ENCODE data around the gene LBP. TPM values are rescaled to one million over a fixed set of nuclear protein-coding genes. Genes with fewer than 3 reads are reported as not detected.
A peak's percentile ranks its signal among the peaks of the same experiment; 100 is the strongest.

Gene LBP
- total and polyA plus RNA-seq, 2 experiments from 2014 or later = not detected

DNA sequence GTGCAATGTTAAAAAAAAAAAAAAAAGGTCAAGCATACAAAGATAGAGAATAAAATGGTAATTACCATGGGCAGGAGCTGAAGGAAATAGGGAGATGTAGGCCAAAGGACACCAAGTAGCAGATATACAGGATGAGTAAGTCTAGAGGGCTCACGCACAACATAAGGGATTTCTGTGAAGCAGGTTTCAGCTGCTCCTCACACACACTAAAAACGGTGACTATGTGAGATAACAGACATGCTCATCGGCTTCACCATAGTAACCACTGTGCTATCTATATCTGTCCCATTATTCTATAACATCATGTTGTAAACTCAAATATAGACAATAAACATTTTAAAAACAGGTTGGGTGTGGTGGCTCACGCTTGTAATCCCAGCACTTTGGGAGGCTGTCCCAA lies 77.3 kb downstream of the LBP start:
- H3K27ac ChIP-seq = no peak overlapping the region
- no peak overlapping the region for H3K4me3 ChIP-seq
- H3K4me1 ChIP-seq (ENCODE audit: low read depth) = no peaks in the 10 kb centered on the region
- TF ChIP-seq, protein P1, sequence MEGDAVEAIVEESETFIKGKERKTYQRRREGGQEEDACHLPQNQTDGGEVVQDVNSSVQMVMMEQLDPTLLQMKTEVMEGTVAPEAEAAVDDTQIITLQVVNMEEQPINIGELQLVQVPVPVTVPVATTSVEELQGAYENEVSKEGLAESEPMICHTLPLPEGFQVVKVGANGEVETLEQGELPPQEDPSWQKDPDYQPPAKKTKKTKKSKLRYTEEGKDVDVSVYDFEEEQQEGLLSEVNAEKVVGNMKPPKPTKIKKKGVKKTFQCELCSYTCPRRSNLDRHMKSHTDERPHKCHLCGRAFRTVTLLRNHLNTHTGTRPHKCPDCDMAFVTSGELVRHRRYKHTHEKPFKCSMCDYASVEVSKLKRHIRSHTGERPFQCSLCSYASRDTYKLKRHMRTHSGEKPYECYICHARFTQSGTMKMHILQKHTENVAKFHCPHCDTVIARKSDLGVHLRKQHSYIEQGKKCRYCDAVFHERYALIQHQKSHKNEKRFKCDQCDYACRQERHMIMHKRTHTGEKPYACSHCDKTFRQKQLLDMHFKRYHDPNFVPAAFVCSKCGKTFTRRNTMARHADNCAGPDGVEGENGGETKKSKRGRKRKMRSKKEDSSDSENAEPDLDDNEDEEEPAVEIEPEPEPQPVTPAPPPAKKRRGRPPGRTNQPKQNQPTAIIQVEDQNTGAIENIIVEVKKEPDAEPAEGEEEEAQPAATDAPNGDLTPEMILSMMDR (IDR thresholded peaks at IDR 0.05; ENCODE audit: low read depth, low read length) = no peak
- H3K27me3 ChIP-seq = no peaks in the 10 kb centered on the region
- no peak for DNase-seq (ENCODE audit: low read depth in 1 of 2, low spot score in 1 of 2)
- H3K9me3 ChIP-seq (ENCODE audit: low read depth) = no peaks in the 10 kb centered on the region
- peaks cover 74% of the 10 kb centered on the region for H3K36me3 ChIP-seq

DNA sequence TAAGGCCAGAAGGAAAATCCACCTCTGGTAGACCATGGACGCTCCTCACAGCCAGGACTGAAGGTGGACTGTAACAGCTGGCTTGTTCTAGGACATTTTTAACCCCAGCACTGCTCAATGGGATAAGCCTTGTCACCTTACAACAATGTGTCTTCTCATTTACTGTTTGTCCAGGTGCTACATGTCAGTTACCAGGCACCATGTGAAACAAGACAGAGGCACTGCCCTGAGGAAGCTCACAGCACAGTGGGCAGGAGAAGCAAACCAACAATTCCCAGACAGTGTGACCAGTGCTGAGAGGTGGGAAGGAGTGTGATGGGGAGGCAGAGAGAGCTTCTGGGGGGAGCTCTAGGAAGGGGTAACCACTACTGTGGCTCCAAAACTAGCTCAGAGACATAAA lies 78.1 kb downstream of the LBP start:
- TF ChIP-seq, protein P1 (IDR thresholded peaks at IDR 0.05; ENCODE audit: low read depth, low read length) = no peak
- no peak for DNase-seq (ENCODE audit: low read depth in 1 of 2, low spot score in 1 of 2)
- H3K36me3 ChIP-seq = peaks cover 83% of the 10 kb centered on the region

DNA sequence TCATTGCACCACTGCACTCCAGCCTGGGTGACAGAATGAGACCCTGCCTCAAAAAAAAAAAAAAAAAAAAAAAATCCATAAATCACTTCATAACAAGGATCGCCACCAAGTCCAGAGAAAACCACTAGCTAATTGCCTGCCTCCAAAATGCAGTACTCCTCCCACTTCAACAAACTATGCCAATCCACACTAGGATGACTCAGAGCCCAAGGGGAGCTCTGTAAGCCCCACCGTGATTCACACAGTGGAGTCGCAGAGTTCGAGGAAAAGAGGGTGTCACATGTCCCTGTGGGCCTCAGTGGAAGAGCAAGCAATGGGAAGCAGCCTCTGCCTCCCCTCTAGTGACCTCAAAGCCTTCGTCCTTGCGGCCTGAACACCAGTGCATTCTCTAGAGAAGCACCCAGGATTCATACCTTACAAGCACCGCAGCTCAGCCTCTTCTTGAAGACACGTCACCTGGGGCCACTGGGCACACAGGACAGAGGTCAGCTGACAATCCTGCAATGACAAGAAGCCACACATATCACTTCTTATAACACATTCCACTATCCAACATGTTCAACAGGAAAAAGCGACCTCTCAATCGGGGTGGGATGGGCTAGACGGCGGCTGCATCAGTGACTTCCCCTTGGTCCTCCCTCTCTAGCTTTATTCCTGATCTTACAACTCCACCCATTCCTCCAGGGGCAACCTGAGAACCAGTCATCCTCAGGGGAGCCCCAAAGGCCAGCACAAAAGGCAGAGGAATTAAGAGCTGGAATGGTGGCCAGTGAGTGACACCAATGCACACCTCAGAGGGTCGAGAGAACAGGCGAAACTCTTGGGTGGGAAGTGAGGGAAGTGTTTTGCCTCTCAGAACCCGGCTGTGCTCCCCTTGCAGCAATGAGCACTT lies 80.0 kb downstream of the LBP start:
- Histone ChIP-seq H3K9me3 (ENCODE audit: low read depth) (no peaks in the 10 kb centered on the region), H3K4me1 (ENCODE audit: low read depth) (no peaks in the 10 kb centered on the region), H3K4me3 (no peak overlapping the region), H3K27me3 (no peaks in the 10 kb centered on the region), H3K27ac (no peak overlapping the region), H3K36me3 (peaks cover 84% of the 10 kb centered on the region)
- peak in 1 of 2 donors; percentile 83 for DNase-seq (ENCODE audit: low read depth in 1 of 2, low spot score in 1 of 2)
- TF ChIP-seq, protein P1 (IDR thresholded peaks at IDR 0.05; ENCODE audit: low read depth, low read length) = no peak

More for the DNA sequence above, 78.1 kb downstream of the LBP start:
- no peaks in the 10 kb centered on the region for H3K27me3 ChIP-seq
- H3K27ac ChIP-seq = no peak overlapping the region
- H3K4me1 ChIP-seq (ENCODE audit: low read depth) = no peaks in the 10 kb centered on the region
- H3K4me3 ChIP-seq = no peak overlapping the region
- H3K9me3 ChIP-seq (ENCODE audit: low read depth) = no peaks in the 10 kb centered on the region

Other genes starting within 250 kb of the LBP start
- gene TGM2, start 181.2 kb upstream of the LBP start, total RNA-seq = 144 and 275 TPM in 2 replicates
- gene TGM2, start 181.2 kb upstream of the LBP start, polyA plus RNA-seq = 119 and 192 TPM in 2 replicates
- gene KIAA1755, start 85.7 kb upstream of the LBP start, total RNA-seq = not detected in 2 replicates
- gene KIAA1755, start 85.7 kb upstream of the LBP start, polyA plus RNA-seq = not detected in 2 replicates
- gene BPI, start 42.3 kb upstream of the LBP start, total RNA-seq = not detected in 2 replicates
- gene BPI, start 42.3 kb upstream of the LBP start, polyA plus RNA-seq = not detected in 2 replicates
- 9.0 and 16.6 TPM in 2 replicates for gene SNHG17, start 88.8 kb downstream of the LBP start, total RNA-seq
- gene SNHG17, start 88.8 kb downstream of the LBP start, polyA plus RNA-seq = 31.8 and 37.0 TPM in 2 replicates
- 16.5 and 20.3 TPM in 2 replicates for gene RALGAPB, start 126.4 kb downstream of the LBP start, total RNA-seq
- gene RALGAPB, start 126.4 kb downstream of the LBP start, polyA plus RNA-seq = 10.3 and 11.0 TPM in 2 replicates
- not detected in 2 replicates for gene ADIG, start 234.7 kb downstream of the LBP start, total RNA-seq
- gene ADIG, start 234.7 kb downstream of the LBP start, polyA plus RNA-seq = not detected in 2 replicates

All from cardiac muscle cell (in vitro differentiated cells and primary cell).